H9 (cell line): ENCODE results near the gene FBN1. TPM values are rescaled to one million over a fixed set of nuclear protein-coding genes. Genes with fewer than 3 reads are reported as not detected.

Source experiments
- DNase-seq: peaks from one replicate; pipeline ENCODE4 v3.0.0-alpha.2; 2017
- H2AFZ ChIP-seq: one replicate; pipeline ENCODE4 v1.6.1; 2013; ENCODE audit warnings: mild to moderate bottlenecking, low read length, control low read depth, moderate library complexity
- H2AK5ac ChIP-seq: 2 replicates; pipeline ENCODE4 v1.6.1; 2013; ENCODE audit warnings: low read length, control low read depth, mixed read lengths; ENCODE audit not compliant: insufficient read length
- H2BK120ac ChIP-seq: one replicate; pipeline ENCODE4 v1.6.1; 2013; ENCODE audit warnings: low read depth, mild to moderate bottlenecking, low read length, control low read depth, inconsistent platforms; ENCODE audit not compliant: poor library complexity, severe bottlenecking
- H2BK12ac ChIP-seq: 2 replicates; pipeline ENCODE4 v1.6.1; 2013; ENCODE audit warnings: low read length, control low read depth, mixed read lengths, low read depth; ENCODE audit not compliant: insufficient read length
- H2BK15ac ChIP-seq: 2 replicates; pipeline ENCODE4 v1.6.1; 2013; ENCODE audit warnings: low read depth, low read length, control low read depth
- H2BK20ac ChIP-seq: one replicate; pipeline ENCODE4 v1.6.1; 2013; ENCODE audit warnings: low read depth, mild to moderate bottlenecking, low read length, control low read depth, inconsistent platforms; ENCODE audit not compliant: poor library complexity, severe bottlenecking
- H2BK5ac ChIP-seq: 2 replicates; pipeline ENCODE4 v1.6.1; 2013; ENCODE audit warnings: low read length, control low read depth, mixed read lengths; ENCODE audit not compliant: insufficient read length
- H3K14ac ChIP-seq: 2 replicates; pipeline ENCODE4 v1.6.1; 2013; ENCODE audit warnings: low read length, control low read depth; ENCODE audit not compliant: insufficient read depth
- H3K18ac ChIP-seq: 2 replicates; pipeline ENCODE4 v1.6.1; 2013; ENCODE audit warnings: low read depth, mild to moderate bottlenecking, mixed read lengths, low read length, control low read depth; ENCODE audit not compliant: insufficient read length
- H3K23ac ChIP-seq: 2 replicates; pipeline ENCODE4 v1.6.1; 2013; ENCODE audit warnings: low read length, control low read depth, mixed read lengths, low read depth; ENCODE audit not compliant: insufficient read length
- H3K23me2 ChIP-seq: 2 replicates; pipeline ENCODE4 v1.6.1; 2013; ENCODE audit warnings: low read depth, mild to moderate bottlenecking, mixed read lengths, low read length, control low read depth; ENCODE audit not compliant: insufficient read length, poor library complexity, severe bottlenecking
- H3K27ac ChIP-seq: 2 replicates; pipeline ENCODE4 v1.5.1; 2013; ENCODE audit warnings: low read length, control low read depth, mixed read lengths, low read depth; ENCODE audit not compliant: insufficient read length
- H3K27me3 ChIP-seq: 2 replicates; pipeline ENCODE4 v1.6.1; 2013; ENCODE audit warnings: low read length, control low read depth, inconsistent platforms; ENCODE audit not compliant: insufficient read depth
- H3K4ac ChIP-seq: 2 replicates; pipeline ENCODE4 v1.6.1; 2013; ENCODE audit warnings: low read depth, mild to moderate bottlenecking, control low read depth, inconsistent platforms, low read length, moderate library complexity
- H3K4me1 ChIP-seq: 2 replicates; pipeline ENCODE4 v1.6.1; 2013; ENCODE audit warnings: low read length, control low read depth, inconsistent platforms; ENCODE audit not compliant: insufficient read depth
- H3K4me2 ChIP-seq: 2 replicates; pipeline ENCODE4 v1.6.1; 2013; ENCODE audit warnings: low read length, control low read depth, mixed read lengths; ENCODE audit not compliant: insufficient read length, insufficient read depth
- H3K56ac ChIP-seq: 2 replicates; pipeline ENCODE4 v1.6.1; 2013; ENCODE audit warnings: low read depth, mild to moderate bottlenecking, mixed read lengths, low read length, control low read depth; ENCODE audit not compliant: insufficient read length
- H3K79me1 ChIP-seq: 2 replicates; pipeline ENCODE4 v1.6.1; 2013; ENCODE audit warnings: low read depth, mild to moderate bottlenecking, moderate library complexity, low read length, control low read depth, inconsistent platforms; ENCODE audit not compliant: insufficient read depth, poor library complexity, severe bottlenecking
- H3K79me2 ChIP-seq: 2 replicates; pipeline ENCODE4 v1.6.1; 2013; ENCODE audit warnings: low read length, control low read depth, inconsistent platforms; ENCODE audit not compliant: insufficient read depth
- H3K9ac ChIP-seq: 2 replicates; pipeline ENCODE4 v1.6.1; 2013; ENCODE audit warnings: low read length, control low read depth, mixed read lengths; ENCODE audit not compliant: insufficient read length; ENCODE audit errors: extremely low read depth
- H3K9me3 ChIP-seq: one replicate; pipeline ENCODE4 v1.6.1; 2013; ENCODE audit warnings: low read depth, low read length, inconsistent platforms; ENCODE audit not compliant: control insufficient read depth
- H3T11ph ChIP-seq: one replicate; pipeline ENCODE4 v1.6.1; 2013; ENCODE audit warnings: mild to moderate bottlenecking, low read length, control low read depth, inconsistent platforms
- H4K20me1 ChIP-seq: one replicate; pipeline ENCODE4 v1.6.1; 2013; ENCODE audit not compliant: control insufficient read depth, insufficient read length, insufficient read depth
- H4K5ac ChIP-seq: 2 replicates; pipeline ENCODE4 v1.6.1; 2013; ENCODE audit warnings: low read depth, mild to moderate bottlenecking, mixed read lengths, low read length, control low read depth; ENCODE audit not compliant: insufficient read length
- H4K8ac ChIP-seq: replicated peaks from 2 replicates; pipeline ENCODE4 v1.6.1; 2013; ENCODE audit warnings: low read length, control low read depth, mixed read lengths, low read depth; ENCODE audit not compliant: insufficient read length
- H4K91ac ChIP-seq: 2 replicates; pipeline ENCODE4 v1.6.1; 2013; ENCODE audit warnings: low read depth, mild to moderate bottlenecking, moderate library complexity, mixed read lengths, low read length, control low read depth; ENCODE audit not compliant: insufficient read length
- H3K27ac Mint-ChIP-seq, 3 experiments: 2 replicates in 2 of 3; 3 replicates in 1 of 3; pipeline ENCODE4 v1.8.0; 2020 to 2021; ENCODE audit warnings: mixed read lengths in 3 of 3, mild to moderate bottlenecking in 1 of 3, moderate library complexity in 1 of 3
- H3K27me3 Mint-ChIP-seq: 2 replicates; pipeline ENCODE4 v1.8.0; 2021; ENCODE audit warnings: low read depth, mild to moderate bottlenecking, moderate library complexity, mixed read lengths
- H3K36me3 Mint-ChIP-seq, 3 experiments: 2 replicates in 2 of 3; 3 replicates in 1 of 3; pipeline ENCODE4 v1.8.0; 2020 to 2021; ENCODE audit warnings: low read depth in 3 of 3, mixed read lengths in 3 of 3; ENCODE audit not compliant: insufficient read depth in 1 of 3
- H3K4me1 Mint-ChIP-seq, 2 experiments: 2 replicates each; pipeline ENCODE4 v1.8.0; 2020; ENCODE audit warnings: mixed read lengths in 2 of 2
- H3K4me3 Mint-ChIP-seq, 2 experiments: 2 replicates in 1 of 2; 3 replicates in 1 of 2; pipeline ENCODE4 v1.8.0; 2020 to 2021; ENCODE audit warnings: mild to moderate bottlenecking in 2 of 2, mixed read lengths in 2 of 2, moderate library complexity in 1 of 2
- H3K9me3 Mint-ChIP-seq, 2 experiments: 2 replicates in 1 of 2; 3 replicates in 1 of 2; pipeline ENCODE4 v1.8.0; 2020; ENCODE audit warnings: mild to moderate bottlenecking in 2 of 2, mixed read lengths in 2 of 2, moderate library complexity in 1 of 2
- WGBS: extraction: QIAGEN DNeasy Blood & Tissue Kit; methylation state at CpG from one replicate; pipeline ENCODE4 v1.1.7; 2013; ENCODE audit warnings: missing lambda C conversion rate, low lambda C conversion rate, mixed read lengths; ENCODE audit not compliant: insufficient read length; ENCODE audit errors: extremely low coverage; 5-methylcytosine and 5-hydroxymethylcytosine counted together
- total RNA-seq: library from RNA; stranded (reverse); gene quantifications from 2 replicates; pipeline ENCODE4 v1.2.1, GENCODE V29; 2021
- TF ChIP-seq, protein P1 (sequence below): fragments of 200-600 bp; sonication (generic); conservative IDR thresholded peaks from 3 replicates; pipeline ENCODE4 v1.8.0; 2021; ENCODE audit warnings: antibody characterized with exemption, mild to moderate bottlenecking

FBN1 gene
- total RNA-seq, 1 experiment from 2014 or later: 3.6 TPM

DNA sequence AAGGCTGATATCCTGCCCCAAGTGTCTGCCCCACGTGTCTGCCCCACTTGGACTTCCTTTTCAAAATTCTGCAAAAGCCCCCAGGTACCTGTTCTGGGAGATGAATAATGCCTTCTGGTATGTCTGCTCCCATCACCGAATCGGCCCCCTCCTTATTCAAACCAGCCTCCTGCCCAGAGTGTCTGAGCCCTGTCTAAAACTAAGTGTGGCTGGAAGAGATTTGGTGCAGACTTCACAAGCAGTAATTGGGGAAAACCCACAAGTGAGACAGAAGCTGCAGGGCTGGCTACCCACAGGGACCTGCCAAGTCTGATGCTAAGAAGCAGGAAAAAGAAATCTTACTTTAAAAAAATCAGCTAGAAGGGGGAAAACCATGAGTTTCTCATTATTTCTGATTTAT is 229.2 kb downstream of the FBN1 start:
- H3T11ph ChIP-seq: no peak overlapping the region
- TF ChIP-seq, protein P1, sequence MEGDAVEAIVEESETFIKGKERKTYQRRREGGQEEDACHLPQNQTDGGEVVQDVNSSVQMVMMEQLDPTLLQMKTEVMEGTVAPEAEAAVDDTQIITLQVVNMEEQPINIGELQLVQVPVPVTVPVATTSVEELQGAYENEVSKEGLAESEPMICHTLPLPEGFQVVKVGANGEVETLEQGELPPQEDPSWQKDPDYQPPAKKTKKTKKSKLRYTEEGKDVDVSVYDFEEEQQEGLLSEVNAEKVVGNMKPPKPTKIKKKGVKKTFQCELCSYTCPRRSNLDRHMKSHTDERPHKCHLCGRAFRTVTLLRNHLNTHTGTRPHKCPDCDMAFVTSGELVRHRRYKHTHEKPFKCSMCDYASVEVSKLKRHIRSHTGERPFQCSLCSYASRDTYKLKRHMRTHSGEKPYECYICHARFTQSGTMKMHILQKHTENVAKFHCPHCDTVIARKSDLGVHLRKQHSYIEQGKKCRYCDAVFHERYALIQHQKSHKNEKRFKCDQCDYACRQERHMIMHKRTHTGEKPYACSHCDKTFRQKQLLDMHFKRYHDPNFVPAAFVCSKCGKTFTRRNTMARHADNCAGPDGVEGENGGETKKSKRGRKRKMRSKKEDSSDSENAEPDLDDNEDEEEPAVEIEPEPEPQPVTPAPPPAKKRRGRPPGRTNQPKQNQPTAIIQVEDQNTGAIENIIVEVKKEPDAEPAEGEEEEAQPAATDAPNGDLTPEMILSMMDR: no peak
- no peak overlapping the region for H2BK120ac ChIP-seq
- Mint-ChIP-seq H3K36me3 (no peaks in the 10 kb centered on the region; a peak in 1 of 7 replicates), H3K27me3 (no peaks in the 10 kb centered on the region), H3K9me3 (no peaks in the 10 kb centered on the region), H3K27ac (peak overlapping the region in 1 of 3 experiments; percentile 47; a peak in 1 of 7 replicates), H3K4me1 (peaks cover 2% of the 10 kb centered on the region in 2 experiments), H3K4me3 (no peak overlapping the region)
- H2BK5ac ChIP-seq: no peak overlapping the region
- no peak overlapping the region for H3K23ac ChIP-seq
- H2BK20ac ChIP-seq: no peak overlapping the region
- H3K18ac ChIP-seq: no peak overlapping the region
- H3K79me1 ChIP-seq: no peaks in the 10 kb centered on the region
- no peaks in the 10 kb centered on the region for H3K27me3 ChIP-seq
- H3K56ac ChIP-seq: no peak overlapping the region
- no peak overlapping the region for H3K9ac ChIP-seq
- DNase-seq: no peak
- no peak overlapping the region for H2BK12ac ChIP-seq
- H3K4me1 ChIP-seq: no peaks in the 10 kb centered on the region; the same call in 1 of the 2 replicates
- no peak overlapping the region for H3K4me2 ChIP-seq
- H4K91ac ChIP-seq: no peak overlapping the region
- H4K5ac ChIP-seq: no peak overlapping the region
- no peak overlapping the region for H3K27ac ChIP-seq
- H4K8ac ChIP-seq: no peak overlapping the region
- no peaks in the 10 kb centered on the region for H4K20me1 ChIP-seq
- H3K4ac ChIP-seq: no peak overlapping the region
- no peak overlapping the region for H2BK15ac ChIP-seq
- H3K9me3 ChIP-seq: no peaks in the 10 kb centered on the region
- H3K14ac ChIP-seq: no peak overlapping the region
- no CpG with 5 or more reads among the region's 3 CpGs for WGBS
- H3K23me2 ChIP-seq: no peaks in the 10 kb centered on the region
- H2AFZ ChIP-seq: no peak overlapping the region
- H2AK5ac ChIP-seq: no peak overlapping the region
- no peaks in the 10 kb centered on the region for H3K79me2 ChIP-seq
